T1000 (cell line): ENCODE data around the gene STEAP2.
"Not testable (repeated sequence)": the region's sequence is repeated elsewhere in the genome, so short reads cannot be mapped to it uniquely, and the experiment has no call there.

ENCODE experiments used
- DNase-seq: peaks from one replicate; lab custom pipeline; 2025; ENCODE audit warnings: mixed read lengths; lab: John Stamatoyannopoulos, UW

STEAP2 gene

GRCh38 chr7:90211391-90212148 lies at the start of gene STEAP2:
Gene STEAP2, plus strand, starts transcription at chr7:90211740. Its CDS starts 13,343 bp downstream, at chr7:90225083.
- DNase-seq, result peak; percentile 68

- no peak for DNase-seq
Measured at GRCh38 chr7:90163534-90163933, 48.0 kb upstream of the STEAP2 start.

DNA sequence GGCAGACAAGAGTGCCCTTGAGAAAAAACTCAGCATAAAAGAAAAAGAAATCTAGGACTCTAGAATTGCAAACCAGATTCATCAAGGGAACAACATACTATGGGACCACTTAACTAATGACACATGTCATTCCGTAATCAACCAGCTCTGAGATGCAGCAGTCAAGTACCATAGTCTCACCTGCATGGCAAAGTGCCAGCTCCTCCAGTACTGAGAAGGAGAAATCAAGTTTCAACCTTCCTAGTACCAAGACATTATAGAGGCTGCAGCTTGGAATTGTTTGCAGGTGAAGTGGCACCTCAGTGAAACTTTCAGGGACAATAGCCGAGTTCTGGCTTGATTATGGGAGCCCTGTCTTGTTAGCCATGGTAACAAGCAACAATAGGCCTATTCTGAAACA lies 45.8 kb upstream of the STEAP2 start:
- no peak for DNase-seq

GRCh38 chr7:90166153-90166552 lies 45.4 kb upstream of the STEAP2 start:
- no peak for DNase-seq

DNA sequence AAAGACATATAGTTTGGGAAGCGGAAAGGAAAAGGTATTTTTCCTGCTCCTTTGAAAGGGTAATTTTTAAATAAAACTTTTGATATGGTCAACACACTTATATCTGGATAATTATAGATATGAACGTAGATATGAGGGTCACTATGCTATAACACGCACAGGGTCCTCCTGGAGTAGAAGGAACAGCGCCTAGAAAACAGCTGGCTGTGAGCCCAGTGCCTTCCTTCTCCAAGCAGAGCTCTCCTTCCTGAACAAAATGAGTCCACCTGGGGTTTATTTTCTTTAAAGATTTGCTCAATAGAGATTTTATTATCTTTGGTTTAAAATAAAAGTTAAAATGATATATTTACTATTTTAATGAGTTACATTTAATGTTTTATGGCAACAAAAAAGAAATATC lies 44.2 kb upstream of the STEAP2 start:
- DNase-seq, result no peak

GRCh38 chr7:90169891-90170290 lies 41.6 kb upstream of the STEAP2 start:
- no peak for DNase-seq

- DNase-seq, result no peak
Measured at GRCh38 chr7:90172121-90172520, 39.4 kb upstream of the STEAP2 start.

- no peak for DNase-seq
Measured at GRCh38 chr7:90172624-90173023, 38.9 kb upstream of the STEAP2 start.

DNA sequence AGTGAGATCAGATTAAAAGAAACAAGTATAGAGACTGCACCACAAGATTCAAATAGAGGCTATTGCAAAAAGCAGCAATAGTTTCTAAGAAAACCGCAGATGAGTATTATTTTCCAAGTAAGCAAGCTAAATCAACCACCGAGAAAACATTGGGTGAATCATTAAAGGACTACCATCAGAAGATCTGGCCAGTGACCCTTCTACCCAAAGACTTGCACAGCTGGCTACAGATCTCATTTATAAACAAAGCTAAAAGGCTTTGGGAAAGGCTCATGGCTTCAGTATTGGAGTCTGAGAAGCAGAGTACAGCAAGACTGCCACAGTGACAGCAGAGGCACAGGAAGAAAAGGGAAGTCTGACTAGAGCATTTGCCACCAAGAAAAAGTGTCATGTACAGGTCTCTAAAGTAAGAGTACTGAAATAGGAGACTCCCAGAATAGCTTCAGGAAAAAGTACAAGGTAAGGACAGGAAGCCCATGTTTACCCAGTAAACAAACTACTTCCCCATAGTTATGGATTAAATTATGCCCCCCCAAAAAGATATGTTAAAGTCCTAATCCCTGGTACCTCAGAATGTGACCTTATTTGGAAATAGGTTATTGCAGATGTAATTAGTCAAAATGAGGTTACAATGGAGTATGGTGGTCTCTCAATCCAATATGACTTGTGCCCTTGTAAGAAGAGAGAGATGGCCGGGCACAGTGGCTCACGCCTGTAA lies 38.3 kb upstream of the STEAP2 start:
- DNase-seq, result no peak

GRCh38 chr7:90175667-90176066 lies 35.9 kb upstream of the STEAP2 start:
- DNase-seq, result no peak

- no peak for DNase-seq
Measured at GRCh38 chr7:90176195-90176594, 35.3 kb upstream of the STEAP2 start.

DNA sequence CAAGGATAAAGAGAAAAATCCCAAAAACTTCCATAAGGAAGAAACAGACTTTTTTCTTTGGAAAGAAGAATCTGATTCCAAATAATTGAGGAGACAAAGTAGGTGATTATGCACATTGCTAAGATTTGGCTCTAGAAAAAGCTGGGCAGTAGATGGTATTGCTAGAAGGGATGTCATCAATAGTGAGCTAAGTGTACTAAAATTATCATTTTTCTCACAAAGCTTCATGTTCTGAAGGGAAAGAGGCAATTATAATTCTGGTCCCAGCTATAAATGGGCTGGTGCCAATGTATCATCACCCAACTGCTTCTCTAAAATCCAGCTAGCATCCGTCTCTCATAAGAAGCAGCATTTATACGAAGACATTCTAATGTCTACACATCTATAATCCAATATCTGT lies 33.4 kb upstream of the STEAP2 start:
- DNase-seq, result no peak

DNA sequence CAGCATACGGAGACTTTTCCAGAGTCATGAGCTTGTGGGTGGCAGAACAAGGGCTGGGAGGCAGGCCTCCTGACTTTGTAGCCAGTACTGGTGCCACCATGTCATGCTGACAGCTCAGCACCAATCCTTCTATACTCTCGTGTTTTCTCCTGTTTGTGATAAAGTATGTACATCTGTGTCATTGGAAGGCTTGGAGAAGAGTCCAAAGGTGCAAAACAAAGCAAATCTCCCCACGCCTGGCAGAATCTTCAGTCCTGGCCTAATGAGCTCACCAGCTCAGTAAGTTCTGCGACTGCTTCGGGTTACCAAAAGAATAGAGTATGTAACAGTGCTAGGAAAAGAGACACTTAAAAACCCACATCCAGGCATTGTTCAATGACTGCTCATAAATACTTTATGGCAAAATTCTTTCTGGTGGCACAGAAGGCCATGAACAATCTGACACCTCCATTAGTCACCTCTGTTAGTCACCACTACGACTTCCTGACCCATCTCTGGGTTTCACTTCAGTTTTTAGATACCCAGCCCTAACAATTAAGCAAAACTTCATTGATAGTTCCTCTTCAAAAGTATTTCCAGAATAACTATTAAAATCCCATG lies 32.8 kb upstream of the STEAP2 start:
- no peak for DNase-seq

- no peak for DNase-seq
Measured at GRCh38 chr7:90180011-90180585, 31.4 kb upstream of the STEAP2 start.

GRCh38 chr7:90180649-90181048 lies 30.9 kb upstream of the STEAP2 start:
- DNase-seq, result no peak

GRCh38 chr7:90181485-90181884 lies 30.1 kb upstream of the STEAP2 start:
- DNase-seq, result no peak

- not testable (repeated sequence) for DNase-seq
Measured at GRCh38 chr7:90186290-90186689, 25.2 kb upstream of the STEAP2 start.

DNA sequence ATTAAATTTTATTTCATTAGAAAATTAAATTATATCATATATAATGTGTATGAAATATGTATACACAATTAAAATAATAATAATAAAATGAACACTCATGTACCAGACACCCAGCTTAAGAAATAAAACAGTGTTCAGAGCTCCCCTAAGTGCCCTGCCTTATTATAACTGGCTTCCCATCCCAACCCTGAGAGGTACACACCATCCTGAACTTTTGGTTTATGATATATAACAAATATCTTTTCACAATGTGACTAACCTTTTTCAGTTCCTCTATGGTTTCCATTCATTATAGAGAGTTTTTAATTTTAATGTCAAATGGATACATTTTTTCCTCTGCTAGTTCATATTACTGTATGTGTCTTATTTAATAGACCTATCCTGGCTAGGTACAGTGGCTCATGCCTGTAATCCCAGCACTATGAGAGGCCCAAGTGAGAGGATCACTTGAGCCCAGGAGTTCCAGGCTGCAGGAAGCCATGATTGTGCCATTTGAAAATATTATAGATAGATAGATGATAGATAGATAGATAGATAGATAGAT lies 24.0 kb upstream of the STEAP2 start:
- DNase-seq, result no peak

GRCh38 chr7:90188281-90188680 lies 23.3 kb upstream of the STEAP2 start:
- no peak for DNase-seq

GRCh38 chr7:90190995-90191394 lies 20.5 kb upstream of the STEAP2 start:
- DNase-seq, result no peak

DNA sequence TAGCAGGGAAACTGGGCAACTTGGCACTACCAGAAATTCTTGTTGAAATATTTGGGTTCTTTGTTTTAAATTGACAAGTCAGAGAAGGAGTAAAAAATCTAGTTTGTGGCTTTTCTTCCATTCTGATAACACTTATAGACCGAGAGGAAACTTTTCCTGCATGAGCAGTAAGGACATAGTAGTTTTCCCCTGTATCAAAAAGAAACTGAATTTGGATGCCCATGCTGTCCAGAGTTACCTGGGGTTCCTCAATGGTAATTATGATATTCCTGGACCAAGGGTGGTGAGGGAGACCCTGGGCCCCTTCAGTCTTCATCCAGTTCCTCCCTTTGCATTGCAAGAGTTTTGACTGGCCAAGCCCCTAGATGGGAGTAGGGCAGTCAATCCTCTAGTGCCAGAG lies 19.9 kb upstream of the STEAP2 start:
- no peak for DNase-seq
